ENCODE data around the gene GIMAP8. TPM values are rescaled to one million over a fixed set of nuclear protein-coding genes. Genes with fewer than 3 reads are reported as not detected.

The GIMAP8 gene
- total RNA-seq, 2 experiments from 2014 or later = 2.9 to 3.8 TPM

GRCh38 chr7:150443793-150444540 lies 6.5 kb upstream of the GIMAP8 start:
- TF ChIP-seq CTCF (IDR thresholded peaks at IDR 0.05) = no peak
- peaks cover 6% of the 10 kb centered on the region for H3K9me3 Mint-ChIP-seq
- POLR2A ChIA-PET = no interaction called here
- DNase-seq = no peak
- no peak overlapping the region for H3K4me3 ChIP-seq (ENCODE audit: low read length)
- CTCF ChIA-PET = no interaction called here
- no peak overlapping the region for H3K27ac ChIP-seq (ENCODE audit: low read depth in 1 of 2, low read length in 2 of 2)
- peaks cover 34% of the 10 kb centered on the region for H3K4me1 Mint-ChIP-seq (ENCODE audit: low read depth)
- no peak overlapping the region for H3K27ac Mint-ChIP-seq
- H3K27me3 Mint-ChIP-seq = no peaks in the 10 kb centered on the region
- no peaks in the 10 kb centered on the region for H3K36me3 Mint-ChIP-seq (ENCODE audit: low read depth)
- no peaks in the 10 kb centered on the region for H3K27me3 ChIP-seq (ENCODE audit: control insufficient read depth in 1 of 2, insufficient read depth in 2 of 2, low read length in 2 of 2)
- H3K36me3 ChIP-seq (ENCODE audit: insufficient read depth, low read length) = no peaks in the 10 kb centered on the region
- intact Hi-C loops (cut with DNase I, micrococcal nuclease) = loop anchor here in 1 of 2 experiments (10.0 kb wide), 1 partner anchor 431 kb away; no protein-coding TSS in a partner anchor
- H3K4me3 Mint-ChIP-seq = no peak overlapping the region
- ATAC-seq (ENCODE audit: poor library complexity) = no peak
- peaks cover 12 to 16% of the 10 kb centered on the region in 2 experiments for H3K9me3 ChIP-seq (ENCODE audit: control insufficient read depth in 1 of 2, insufficient read depth in 1 of 2, low read length in 2 of 2)
- peaks cover 38% of the 10 kb centered on the region for H3K4me1 ChIP-seq (ENCODE audit: insufficient read depth, low read length)

- ATAC-seq (ENCODE audit: poor library complexity) (no peak), DNase-seq (no peak)
- Mint-ChIP-seq H3K27me3 (no peaks in the 10 kb centered on the region), H3K4me3 (no peak overlapping the region), H3K36me3 (ENCODE audit: low read depth) (peaks cover under 1% of the 10 kb centered on the region), H3K4me1 (ENCODE audit: low read depth) (peaks cover 40% of the 10 kb centered on the region), H3K9me3 (peaks cover 6% of the 10 kb centered on the region), H3K27ac (no peak overlapping the region)
- Histone ChIP-seq H3K4me1 (ENCODE audit: insufficient read depth, low read length) (peaks cover 46% of the 10 kb centered on the region), H3K27me3 (ENCODE audit: control insufficient read depth in 1 of 2, insufficient read depth in 2 of 2, low read length in 2 of 2) (no peaks in the 10 kb centered on the region), H3K4me3 (ENCODE audit: low read length) (no peak overlapping the region), H3K9me3 (ENCODE audit: control insufficient read depth in 1 of 2, insufficient read depth in 1 of 2, low read length in 2 of 2) (peaks cover 12 to 16% of the 10 kb centered on the region in 2 experiments), H3K27ac (ENCODE audit: low read depth in 1 of 2, low read length in 2 of 2) (no peak overlapping the region), H3K36me3 (ENCODE audit: insufficient read depth, low read length) (no peaks in the 10 kb centered on the region)
- CTCF ChIA-PET = no interaction called here
- POLR2A ChIA-PET = interaction anchor here (1.3 to 13.3 kb wide), 4 partner anchors 31 to 223 kb away, joined by 3 to 499 read pairs (median 4); partner anchors contain the start of gene GIMAP7
- TF ChIP-seq CTCF (IDR thresholded peaks at IDR 0.05) = no peak
- intact Hi-C loops (cut with DNase I, micrococcal nuclease) = loop anchor here (5.0 to 10.0 kb wide), 3 partner anchors 187 to 430 kb away; partner anchors contain the start of gene GIMAP6 (in 1 of the 2)
Observed at GRCh38 chr7:150444674-150445365, 5.6 kb upstream of the GIMAP8 start.

- peak overlapping the region; percentile 78 for H3K27ac Mint-ChIP-seq
- H3K27me3 Mint-ChIP-seq = no peaks in the 10 kb centered on the region
- peaks cover 46% of the 10 kb centered on the region for H3K4me1 Mint-ChIP-seq (ENCODE audit: low read depth)
- DNase-seq (peak in 2 of 14 experiments; percentile 39 to 42), ATAC-seq (ENCODE audit: poor library complexity) (no peak)
- intact Hi-C loops (cut with DNase I, micrococcal nuclease) = loop anchor here (5.0 to 10.0 kb wide), 3 partner anchors 186 to 428 kb away; partner anchors contain the start of gene GIMAP6 (in 1 of the 2)
- Histone ChIP-seq H3K4me1 (ENCODE audit: insufficient read depth, low read length) (peaks cover 58% of the 10 kb centered on the region), H3K27ac (ENCODE audit: low read depth in 1 of 2, low read length in 2 of 2) (peak overlapping the region in 1 of 2 donors; percentile 3), H3K27me3 (ENCODE audit: control insufficient read depth in 1 of 2, insufficient read depth in 2 of 2, low read length in 2 of 2) (no peaks in the 10 kb centered on the region), H3K4me3 (ENCODE audit: low read length) (no peak overlapping the region), H3K36me3 (ENCODE audit: insufficient read depth, low read length) (no peaks in the 10 kb centered on the region), H3K9me3 (ENCODE audit: control insufficient read depth in 1 of 2, insufficient read depth in 1 of 2, low read length in 2 of 2) (peaks cover 9 to 16% of the 10 kb centered on the region in 2 experiments)
- ChIA-PET CTCF (interaction anchor here (0.8 to 2.0 kb wide), 4 partner anchors 25 to 430 kb away, joined by 3 to 6 read pairs (median 3); partner anchors contain the start of gene GIMAP1), POLR2A (interaction anchor here (0.6 to 13.3 kb wide), 7 partner anchors 12 to 309 kb away, joined by 3 to 499 read pairs (median 3); partner anchors contain the start of gene GIMAP7)
- peaks cover 1% of the 10 kb centered on the region for H3K9me3 Mint-ChIP-seq
- peak overlapping the region; percentile 51 for H3K4me3 Mint-ChIP-seq
- H3K36me3 Mint-ChIP-seq (ENCODE audit: low read depth) = peaks cover 11% of the 10 kb centered on the region
- no peak for TF ChIP-seq CTCF (IDR thresholded peaks at IDR 0.05)
Observed at GRCh38 chr7:150446288-150446938, 4.0 kb upstream of the GIMAP8 start.

All from CD4-positive, alpha-beta T cell (primary cell).